Progenitor cell of endocrine pancreas (in vitro differentiated cells): ENCODE measurements around the gene AFG1L. TPM values are rescaled to one million over a fixed set of nuclear protein-coding genes. Genes with fewer than 3 reads are reported as not detected.
A peak's percentile ranks its signal among the peaks of the same experiment; 100 is the strongest.

Source experiments
- DNase-seq: peaks from one replicate; pipeline ENCODE4 v3.0.0; 2021; ENCODE audit warnings: low spot score; ENCODE audit not compliant: unreplicated experiment
- H3K27ac Mint-ChIP-seq: 2 replicates; pipeline ENCODE4 v1.8.0; 2021; ENCODE audit warnings: mild to moderate bottlenecking, moderate library complexity, mixed read lengths
- H3K27me3 Mint-ChIP-seq: 2 replicates; pipeline ENCODE4 v1.8.0; 2021; ENCODE audit warnings: mixed read lengths
- H3K36me3 Mint-ChIP-seq: 2 replicates; pipeline ENCODE4 v1.8.0; 2022; ENCODE audit warnings: mixed read lengths; ENCODE audit not compliant: insufficient read depth
- H3K4me1 Mint-ChIP-seq: 2 replicates; pipeline ENCODE4 v1.8.0; 2021; ENCODE audit warnings: low read depth, mixed read lengths
- H3K4me3 Mint-ChIP-seq: 2 replicates; pipeline ENCODE4 v1.8.0; 2021; ENCODE audit warnings: low read depth, mild to moderate bottlenecking, moderate library complexity, mixed read lengths
- H3K9me3 Mint-ChIP-seq: 2 replicates; pipeline ENCODE4 v1.8.0; 2021; ENCODE audit warnings: low read depth, mixed read lengths
- CTCF ChIP-seq: fragments of 200-600 bp; sonication (generic); IDR thresholded peaks from one replicate; pipeline ENCODE4 v1.5.0; 2021; ENCODE audit warnings: antibody characterized with exemption, mild to moderate bottlenecking; ENCODE audit not compliant: unreplicated experiment
- total RNA-seq: library from RNA; stranded (reverse); gene quantifications from 2 replicates; pipeline ENCODE4 v1.2.1, GENCODE V29; 2021

Gene AFG1L
- total RNA-seq, 1 donor from 2014 or later: 9.6 TPM

DNA sequence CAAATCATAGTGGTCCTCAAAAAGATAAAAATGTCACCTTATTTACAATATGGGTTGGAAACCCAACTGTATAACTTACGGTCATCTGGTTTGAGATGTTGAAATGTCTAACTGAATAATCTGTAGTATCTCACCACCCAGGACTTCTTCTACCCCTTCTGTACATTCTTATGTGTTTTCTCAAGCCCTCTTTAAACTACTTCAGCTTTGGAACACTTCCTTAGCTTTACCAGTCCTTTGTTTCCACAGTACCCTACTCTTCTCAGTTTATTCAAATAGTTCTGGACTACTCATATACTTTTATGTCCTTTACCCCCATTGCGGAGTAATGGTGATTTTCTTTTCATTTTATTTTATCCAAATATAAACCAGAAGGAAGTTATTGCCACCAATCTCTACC is 137.3 kb downstream of the AFG1L start:
- H3K27me3 Mint-ChIP-seq: no peaks in the 10 kb centered on the region
- H3K9me3 Mint-ChIP-seq: peaks cover 7% of the 10 kb centered on the region

DNA sequence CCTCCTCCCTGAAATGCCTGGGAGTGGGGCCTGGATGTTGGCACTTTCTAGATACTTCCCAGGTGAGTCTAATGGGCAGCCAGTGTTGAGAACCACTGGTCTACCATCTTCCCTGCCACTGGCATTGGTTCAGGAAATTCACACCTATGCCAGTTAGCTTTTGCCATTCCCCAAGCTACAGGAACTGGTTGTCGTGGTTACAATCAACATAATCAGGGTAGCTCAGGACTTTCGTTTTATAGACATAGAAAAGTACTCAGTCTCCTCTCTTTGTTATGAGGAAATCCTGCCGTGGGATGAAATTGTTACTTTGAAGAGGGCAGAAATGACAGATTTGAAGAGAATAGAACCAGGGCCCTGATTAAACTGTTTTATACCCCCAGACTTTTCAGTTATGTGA is 137.9 kb downstream of the AFG1L start:
- Mint-ChIP-seq H3K4me3 (no peak overlapping the region), H3K9me3 (peaks cover 7% of the 10 kb centered on the region), H3K27me3 (no peaks in the 10 kb centered on the region), H3K27ac (no peak overlapping the region), H3K36me3 (peaks cover 3% of the 10 kb centered on the region), H3K4me1 (no peaks in the 10 kb centered on the region)
- no peak for DNase-seq
- TF ChIP-seq CTCF: no peak

More for the DNA sequence above, 137.3 kb downstream of the AFG1L start:
- TF ChIP-seq CTCF: no peak
- Mint-ChIP-seq H3K4me1 (no peaks in the 10 kb centered on the region), H3K4me3 (no peak overlapping the region), H3K27ac (no peak overlapping the region), H3K36me3 (peaks cover 3% of the 10 kb centered on the region)
- no peak for DNase-seq

GRCh38 chr6:108434222-108434621 is 139.4 kb downstream of the AFG1L start:
- Mint-ChIP-seq H3K27me3 (no peaks in the 10 kb centered on the region), H3K4me3 (no peak overlapping the region), H3K27ac (no peak overlapping the region), H3K36me3 (no peaks in the 10 kb centered on the region), H3K4me1 (no peaks in the 10 kb centered on the region), H3K9me3 (no peaks in the 10 kb centered on the region)
- no peak for TF ChIP-seq CTCF
- DNase-seq: no peak

GRCh38 chr6:108435391-108435790 is 140.5 kb downstream of the AFG1L start:
- DNase-seq: no peak
- H3K27me3 Mint-ChIP-seq: no peaks in the 10 kb centered on the region
- no peaks in the 10 kb centered on the region for H3K36me3 Mint-ChIP-seq
- H3K27ac Mint-ChIP-seq: peak overlapping the region; percentile 17
- H3K4me1 Mint-ChIP-seq: no peaks in the 10 kb centered on the region
- no peaks in the 10 kb centered on the region for H3K9me3 Mint-ChIP-seq
- no peak overlapping the region for H3K4me3 Mint-ChIP-seq
- no peak for TF ChIP-seq CTCF

- H3K4me3 Mint-ChIP-seq: no peak overlapping the region
- H3K4me1 Mint-ChIP-seq: no peaks in the 10 kb centered on the region
- TF ChIP-seq CTCF: no peak
- DNase-seq: no peak
- H3K27ac Mint-ChIP-seq: no peak overlapping the region
- H3K27me3 Mint-ChIP-seq: no peaks in the 10 kb centered on the region
- no peaks in the 10 kb centered on the region for H3K9me3 Mint-ChIP-seq
- H3K36me3 Mint-ChIP-seq: no peaks in the 10 kb centered on the region
These were observed 141.9 kb downstream of the AFG1L start for GRCh38 chr6:108436771-108437170.
